ENCODE measurements around the gene LGALS9. TPM values are rescaled to one million over a fixed set of nuclear protein-coding genes. Genes with fewer than 3 reads are reported as not detected.
A peak's percentile ranks its signal among the peaks of the same experiment; 100 is the strongest.

LGALS9 gene
- total RNA-seq, 2 donors from 2014 or later: 9.7 to 27.4 TPM

DNA sequence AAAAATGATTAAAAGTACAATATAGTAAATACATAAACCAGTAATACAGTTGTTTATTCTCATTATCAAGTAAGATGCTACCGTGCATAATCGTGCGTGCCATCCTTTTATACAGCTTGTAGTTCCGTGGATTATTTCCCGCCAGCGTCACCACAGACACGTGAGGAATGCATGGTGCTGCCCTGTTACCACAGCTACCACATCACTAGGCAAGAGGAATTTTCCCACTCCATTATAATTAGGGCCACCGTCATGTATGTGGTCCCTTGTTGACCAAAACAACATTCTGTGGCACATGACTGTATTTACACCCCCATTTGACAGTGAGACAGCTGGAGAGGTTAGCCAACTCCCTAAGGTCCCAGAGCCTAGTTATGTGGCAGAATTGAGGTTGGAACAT lies 30.5 kb upstream of the LGALS9 start:
- Histone ChIP-seq H3K4me1 (peaks cover 0 to 9% of the 10 kb centered on the region in 2 donors), H3K36me3 (peaks cover 26% of the 10 kb centered on the region), H3K27me3 (no peaks in the 10 kb centered on the region)

DNA sequence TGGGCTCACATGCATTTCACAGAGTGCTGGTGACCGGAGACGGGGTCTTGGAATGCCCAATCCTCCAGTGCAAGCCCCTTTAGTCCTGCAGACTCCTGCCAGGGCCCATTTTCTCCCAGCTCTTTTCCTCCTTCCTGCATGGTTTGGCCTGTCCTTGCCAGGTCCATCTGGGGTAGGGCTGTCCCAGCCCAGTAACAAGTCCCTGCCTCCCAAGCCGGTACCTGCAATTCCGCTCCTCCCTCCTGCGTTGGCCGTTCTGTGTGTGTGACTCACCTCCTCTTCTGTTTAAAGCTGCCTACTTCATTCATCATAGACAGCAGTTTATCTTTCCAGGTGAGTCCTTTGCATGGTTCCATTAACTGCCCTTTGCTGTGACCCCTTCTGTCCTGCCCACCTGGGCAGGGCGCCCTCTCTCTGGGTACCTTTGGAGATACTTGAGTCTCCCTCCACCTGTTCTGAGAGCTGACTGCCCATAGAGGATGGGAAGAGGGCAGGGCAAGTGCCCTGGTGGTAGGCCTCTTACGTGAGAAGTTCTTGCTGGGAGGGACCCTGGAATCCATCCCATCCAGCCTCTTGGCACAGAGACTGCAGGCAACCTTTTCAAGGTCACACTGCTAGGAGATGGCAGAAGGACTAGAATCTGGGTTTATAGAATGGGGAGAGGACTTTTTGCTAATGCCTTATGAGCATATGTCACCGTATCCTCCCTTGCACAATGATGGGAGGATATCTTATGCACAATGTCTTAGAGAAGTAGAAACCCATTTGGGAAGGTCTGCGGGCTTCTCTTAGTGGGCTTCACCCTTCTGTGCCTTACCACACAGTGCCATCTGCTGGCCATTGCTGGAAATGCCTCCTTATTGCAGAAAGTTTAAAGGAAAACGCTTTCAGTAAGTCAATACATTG lies 29.7 kb upstream of the LGALS9 start:
- Histone ChIP-seq H3K4me3 (no peak overlapping the region), H3K27ac (no peak overlapping the region), H3K36me3 (peaks cover 35% of the 10 kb centered on the region), H3K9me3 (no peaks in the 10 kb centered on the region), H3K4me1 (peaks cover 0 to 9% of the 10 kb centered on the region in 2 donors), H3K27me3 (no peaks in the 10 kb centered on the region)
- DNase-seq (ENCODE audit: low spot score): peak; percentile 91
- TF ChIP-seq, protein P1, sequence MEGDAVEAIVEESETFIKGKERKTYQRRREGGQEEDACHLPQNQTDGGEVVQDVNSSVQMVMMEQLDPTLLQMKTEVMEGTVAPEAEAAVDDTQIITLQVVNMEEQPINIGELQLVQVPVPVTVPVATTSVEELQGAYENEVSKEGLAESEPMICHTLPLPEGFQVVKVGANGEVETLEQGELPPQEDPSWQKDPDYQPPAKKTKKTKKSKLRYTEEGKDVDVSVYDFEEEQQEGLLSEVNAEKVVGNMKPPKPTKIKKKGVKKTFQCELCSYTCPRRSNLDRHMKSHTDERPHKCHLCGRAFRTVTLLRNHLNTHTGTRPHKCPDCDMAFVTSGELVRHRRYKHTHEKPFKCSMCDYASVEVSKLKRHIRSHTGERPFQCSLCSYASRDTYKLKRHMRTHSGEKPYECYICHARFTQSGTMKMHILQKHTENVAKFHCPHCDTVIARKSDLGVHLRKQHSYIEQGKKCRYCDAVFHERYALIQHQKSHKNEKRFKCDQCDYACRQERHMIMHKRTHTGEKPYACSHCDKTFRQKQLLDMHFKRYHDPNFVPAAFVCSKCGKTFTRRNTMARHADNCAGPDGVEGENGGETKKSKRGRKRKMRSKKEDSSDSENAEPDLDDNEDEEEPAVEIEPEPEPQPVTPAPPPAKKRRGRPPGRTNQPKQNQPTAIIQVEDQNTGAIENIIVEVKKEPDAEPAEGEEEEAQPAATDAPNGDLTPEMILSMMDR (IDR thresholded peaks at IDR 0.05): peak; percentile 84 to 98

More for the DNA sequence above, 30.5 kb upstream of the LGALS9 start:
- H3K4me3 ChIP-seq: no peak overlapping the region
- no peak overlapping the region for H3K27ac ChIP-seq
- DNase-seq (ENCODE audit: low spot score): no peak
- TF ChIP-seq, protein P1 (IDR thresholded peaks at IDR 0.05): no peak
- H3K9me3 ChIP-seq: no peaks in the 10 kb centered on the region

DNA sequence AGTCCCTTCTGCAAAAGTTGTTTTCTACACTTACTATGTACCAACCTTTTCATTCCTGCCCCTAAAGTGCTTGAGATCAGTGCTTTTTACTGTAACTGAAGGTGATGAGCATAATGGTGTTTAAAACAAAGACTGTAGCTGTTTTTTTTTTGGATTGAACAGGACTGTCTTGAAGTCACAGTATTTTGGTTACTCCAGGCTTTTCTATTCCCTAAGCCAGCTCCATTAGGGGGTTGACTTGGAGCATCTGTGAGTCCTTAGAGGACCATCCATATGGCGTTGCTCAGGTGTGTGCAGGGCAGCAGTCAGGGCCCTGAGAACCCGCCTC lies 29.0 kb upstream of the LGALS9 start:
- Histone ChIP-seq H3K27ac (no peak overlapping the region), H3K9me3 (no peaks in the 10 kb centered on the region), H3K4me1 (peaks cover 0 to 9% of the 10 kb centered on the region in 2 donors), H3K36me3 (peaks cover 41% of the 10 kb centered on the region), H3K27me3 (no peaks in the 10 kb centered on the region), H3K4me3 (no peak overlapping the region)
- no peak for DNase-seq (ENCODE audit: low spot score)
- TF ChIP-seq, protein P1 (IDR thresholded peaks at IDR 0.05): no peak

DNA sequence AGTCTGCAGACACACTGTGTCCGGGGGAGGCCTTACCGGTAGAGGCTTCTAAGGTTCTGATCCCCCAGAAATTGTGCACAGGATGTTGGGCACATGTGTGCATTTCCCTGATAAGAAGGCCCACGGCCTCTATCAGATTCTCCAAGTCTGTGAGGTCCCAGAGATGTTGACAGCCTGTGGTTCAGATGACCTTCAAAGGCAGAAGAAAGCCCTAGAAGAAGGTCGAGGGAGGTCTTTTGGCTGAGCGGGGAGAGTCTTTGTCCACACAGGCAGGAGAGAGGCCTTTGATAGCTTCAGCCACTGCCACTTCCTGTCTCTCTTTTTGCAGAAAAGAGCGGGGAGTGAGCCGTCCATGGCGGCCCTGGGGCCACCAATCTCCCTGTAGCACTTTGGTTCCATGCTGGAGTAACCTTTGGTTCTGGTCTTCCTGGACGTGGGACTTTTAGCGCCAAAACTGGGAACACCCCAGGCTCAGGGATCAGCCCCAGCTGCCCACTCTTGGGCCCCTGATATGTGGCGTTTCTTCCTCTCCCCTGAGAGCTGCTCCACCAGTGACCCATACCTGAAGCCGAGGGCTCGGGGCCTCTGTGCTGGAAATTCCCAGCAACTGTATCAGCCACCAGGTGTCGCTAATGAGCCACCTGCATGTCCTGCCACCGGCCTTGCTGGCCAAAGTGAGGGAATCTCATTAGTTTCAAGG lies 28.1 kb upstream of the LGALS9 start:
- Histone ChIP-seq H3K36me3 (peaks cover 45% of the 10 kb centered on the region), H3K4me1 (peaks cover 0 to 9% of the 10 kb centered on the region in 2 donors), H3K9me3 (no peaks in the 10 kb centered on the region), H3K4me3 (no peak overlapping the region), H3K27me3 (no peaks in the 10 kb centered on the region), H3K27ac (no peak overlapping the region)
- TF ChIP-seq, protein P1 (IDR thresholded peaks at IDR 0.05): peak; percentile 94 to 99
- peak; percentile 82 for DNase-seq (ENCODE audit: low spot score)

DNA sequence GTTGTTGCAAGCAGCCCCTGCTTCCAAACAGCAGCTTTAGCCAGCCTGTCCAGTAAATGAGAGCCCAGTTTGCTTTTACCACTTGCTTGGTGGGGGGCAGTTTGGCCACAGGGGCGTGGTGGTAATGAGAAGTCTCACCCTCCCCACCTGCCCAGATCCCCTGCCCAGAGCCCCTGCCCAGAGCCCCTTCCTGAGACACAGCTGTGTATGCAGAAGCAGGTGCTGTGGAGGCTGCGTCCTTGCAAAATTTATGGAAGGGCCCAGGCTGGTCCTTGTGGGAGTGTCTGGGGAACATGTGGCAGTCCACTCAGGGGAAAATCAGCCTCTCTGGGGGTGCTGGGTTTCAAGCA lies 27.6 kb upstream of the LGALS9 start:
- H3K9me3 ChIP-seq: no peaks in the 10 kb centered on the region
- H3K27ac ChIP-seq: no peak overlapping the region
- H3K36me3 ChIP-seq: peaks cover 45% of the 10 kb centered on the region
- TF ChIP-seq, protein P1 (IDR thresholded peaks at IDR 0.05): peak in 1 of 2 donors; percentile 22
- peaks cover 0 to 9% of the 10 kb centered on the region in 2 donors for H3K4me1 ChIP-seq
- H3K27me3 ChIP-seq: no peaks in the 10 kb centered on the region
- no peak for DNase-seq (ENCODE audit: low spot score)
- H3K4me3 ChIP-seq: no peak overlapping the region
